Measurements from ENCODE around the gene NRF1.

Gene NRF1

GRCh38 chr7:129740574-129741410 lies 129.3 kb downstream of the NRF1 start:
- DNase-seq (ENCODE audit: low spot score), result no peak

DNA sequence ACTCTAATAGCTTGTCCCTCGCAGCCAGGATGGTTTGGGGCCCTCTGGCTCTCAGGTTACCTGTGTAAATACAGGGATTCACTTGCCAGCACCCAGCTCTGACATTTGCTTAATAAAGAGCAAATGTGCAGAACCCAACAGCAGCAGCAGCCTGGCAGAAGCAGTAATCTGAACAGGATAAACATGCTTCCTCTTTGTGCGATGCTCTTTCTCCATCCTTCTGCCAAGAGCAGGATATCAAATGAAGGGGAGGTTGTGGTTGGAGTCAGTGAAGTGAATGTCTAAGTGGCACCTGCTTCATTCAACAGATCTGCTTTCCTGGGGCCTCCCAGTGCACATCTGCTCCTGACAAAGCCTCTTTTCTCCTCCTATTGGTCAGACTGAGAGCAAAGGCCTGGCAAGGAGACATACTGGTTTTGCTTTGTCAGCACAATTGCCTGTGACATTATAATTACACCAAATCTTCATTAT lies 130.3 kb downstream of the NRF1 start:
- DNase-seq (ENCODE audit: low spot score), result no peak

- DNase-seq (ENCODE audit: low spot score), result no peak
Measured at GRCh38 chr7:129742256-129742655, 130.7 kb downstream of the NRF1 start.

DNA sequence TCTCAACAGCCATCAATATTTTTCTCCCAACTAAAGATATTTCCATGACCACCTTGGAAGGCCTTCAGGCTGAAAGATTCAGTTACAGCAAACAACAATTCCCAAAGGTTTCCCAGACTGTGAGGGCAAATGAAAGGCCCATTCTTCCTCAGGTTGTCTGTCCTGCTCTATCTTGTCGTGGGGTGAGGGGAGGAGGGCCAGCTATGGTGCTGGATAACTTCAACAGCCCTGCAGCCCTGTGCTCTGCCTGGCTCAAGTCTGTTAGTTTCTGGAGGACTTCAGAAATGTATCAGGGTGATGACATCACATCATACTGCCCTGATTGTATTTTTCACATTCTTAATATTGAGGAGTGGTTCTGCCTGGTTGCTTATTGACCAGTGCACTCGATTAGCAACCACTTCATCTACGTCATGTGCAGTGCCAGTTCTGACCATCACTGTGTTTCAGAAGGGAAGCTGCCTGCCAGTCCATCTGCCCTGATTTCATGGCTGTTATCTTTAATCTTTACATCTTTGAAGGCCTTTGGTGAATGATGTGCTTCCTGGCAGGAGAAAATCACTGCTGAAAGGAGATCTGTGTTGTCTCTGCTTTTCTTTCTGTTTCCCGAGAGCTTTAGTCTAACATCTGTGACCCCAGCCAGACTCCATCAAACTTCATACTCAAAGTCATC lies 135.5 kb downstream of the NRF1 start:
- DNase-seq (ENCODE audit: low spot score), result no peak

DNA sequence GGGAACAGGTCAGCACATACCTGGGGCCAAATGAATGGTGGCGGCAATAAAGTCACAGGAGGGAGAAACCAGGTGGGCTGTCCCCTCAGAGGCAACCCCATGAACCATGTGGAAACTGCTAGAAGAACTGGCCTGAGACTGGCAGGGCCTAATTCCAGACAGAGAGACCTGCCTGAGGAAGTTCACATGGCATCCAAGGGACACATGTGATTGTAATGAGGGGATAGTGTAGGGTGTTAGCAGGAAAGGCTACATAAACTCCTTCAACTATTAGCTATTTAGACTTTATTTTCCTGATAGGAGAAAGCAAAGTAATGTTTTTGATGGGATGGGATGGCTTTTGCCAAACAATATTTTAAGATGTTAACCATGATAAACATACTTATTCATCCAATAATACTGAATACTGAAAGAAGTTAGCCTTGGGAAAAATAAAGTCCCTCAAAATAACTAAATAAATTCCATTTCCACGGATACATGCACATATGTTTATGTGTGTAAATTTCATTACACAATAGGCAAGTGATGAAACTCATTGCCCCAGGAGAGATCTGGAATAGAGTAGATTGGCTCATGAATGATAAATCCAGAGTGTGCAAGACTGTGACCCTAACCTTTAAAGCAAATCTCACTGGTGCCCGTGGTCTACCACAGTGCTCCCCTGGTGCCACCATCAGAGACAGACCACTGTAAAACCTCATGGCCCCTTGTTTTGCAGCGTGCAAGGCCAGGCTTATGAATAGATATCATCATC lies 137.0 kb downstream of the NRF1 start:
- no peak for DNase-seq (ENCODE audit: low spot score)

DNA sequence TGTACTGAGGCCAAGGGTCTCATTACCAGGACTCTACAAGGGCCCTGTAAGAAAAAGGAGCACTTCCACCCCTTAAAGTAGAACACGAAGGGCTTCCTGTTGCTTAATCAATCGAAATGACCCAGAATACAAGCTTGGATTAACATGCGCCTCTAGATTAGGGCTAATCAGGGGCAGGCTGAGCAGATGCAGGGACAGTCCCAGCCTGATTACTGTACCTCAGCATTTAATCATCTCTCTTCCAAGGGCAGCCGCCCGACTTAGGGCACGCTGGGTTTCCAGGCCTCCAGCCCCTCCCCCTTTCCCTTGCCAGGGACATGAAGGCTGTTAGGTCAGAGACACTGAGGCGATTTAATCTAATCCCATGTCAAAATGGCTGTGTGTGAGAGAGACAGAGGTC lies 138.6 kb downstream of the NRF1 start:
- DNase-seq (ENCODE audit: low spot score), result no peak

- DNase-seq (ENCODE audit: low spot score), result no peak
Measured at GRCh38 chr7:129750501-129750900, 139.0 kb downstream of the NRF1 start.

DNA sequence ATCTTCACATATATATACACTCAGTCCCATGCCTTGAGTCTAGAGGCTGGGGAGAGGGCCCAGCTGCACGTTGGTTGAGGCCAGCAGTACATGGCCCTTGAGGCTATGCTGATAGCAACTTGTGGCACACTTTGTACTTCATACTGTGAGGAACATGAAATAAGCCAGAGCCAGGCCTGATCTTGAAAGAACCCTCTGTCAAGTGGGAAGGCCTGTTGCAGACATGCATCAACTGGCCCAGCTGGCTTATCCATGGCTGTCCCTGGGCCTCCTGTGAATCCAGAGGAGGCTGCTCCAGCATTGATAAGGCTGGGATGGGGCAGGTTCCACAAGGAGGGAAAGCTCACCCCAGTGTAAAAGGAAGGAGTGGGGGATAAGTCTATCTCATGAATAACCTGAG lies 140.4 kb downstream of the NRF1 start:
- DNase-seq (ENCODE audit: low spot score), result no peak

GRCh38 chr7:129752760-129753159 lies 141.2 kb downstream of the NRF1 start:
- DNase-seq (ENCODE audit: low spot score), result no peak

- DNase-seq (ENCODE audit: low spot score), result no peak
Measured at GRCh38 chr7:129754406-129754805, 142.9 kb downstream of the NRF1 start.

DNA sequence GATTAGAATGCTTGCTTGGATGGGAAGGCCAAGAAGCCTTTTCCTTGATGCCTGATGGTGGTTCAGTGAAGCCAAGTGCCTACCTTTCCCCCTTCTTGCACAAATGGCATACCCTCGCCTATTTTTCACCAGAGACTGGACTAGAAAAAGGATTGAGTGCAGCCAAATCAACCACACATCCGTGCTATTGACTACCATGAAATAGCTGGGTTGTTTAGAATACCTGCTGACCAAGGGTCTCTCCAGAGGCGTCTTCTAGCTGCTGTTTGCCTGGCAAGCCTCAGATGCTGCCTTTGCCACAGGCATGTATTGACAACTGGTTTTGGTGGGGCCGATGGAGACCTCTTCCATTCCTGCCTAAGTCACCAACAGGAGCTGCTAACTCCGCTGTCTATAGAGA lies 146.5 kb downstream of the NRF1 start:
- DNase-seq (ENCODE audit: low spot score), result no peak

GRCh38 chr7:129762387-129762969 lies 151.0 kb downstream of the NRF1 start:
- DNase-seq (ENCODE audit: low spot score), result no peak

DNA sequence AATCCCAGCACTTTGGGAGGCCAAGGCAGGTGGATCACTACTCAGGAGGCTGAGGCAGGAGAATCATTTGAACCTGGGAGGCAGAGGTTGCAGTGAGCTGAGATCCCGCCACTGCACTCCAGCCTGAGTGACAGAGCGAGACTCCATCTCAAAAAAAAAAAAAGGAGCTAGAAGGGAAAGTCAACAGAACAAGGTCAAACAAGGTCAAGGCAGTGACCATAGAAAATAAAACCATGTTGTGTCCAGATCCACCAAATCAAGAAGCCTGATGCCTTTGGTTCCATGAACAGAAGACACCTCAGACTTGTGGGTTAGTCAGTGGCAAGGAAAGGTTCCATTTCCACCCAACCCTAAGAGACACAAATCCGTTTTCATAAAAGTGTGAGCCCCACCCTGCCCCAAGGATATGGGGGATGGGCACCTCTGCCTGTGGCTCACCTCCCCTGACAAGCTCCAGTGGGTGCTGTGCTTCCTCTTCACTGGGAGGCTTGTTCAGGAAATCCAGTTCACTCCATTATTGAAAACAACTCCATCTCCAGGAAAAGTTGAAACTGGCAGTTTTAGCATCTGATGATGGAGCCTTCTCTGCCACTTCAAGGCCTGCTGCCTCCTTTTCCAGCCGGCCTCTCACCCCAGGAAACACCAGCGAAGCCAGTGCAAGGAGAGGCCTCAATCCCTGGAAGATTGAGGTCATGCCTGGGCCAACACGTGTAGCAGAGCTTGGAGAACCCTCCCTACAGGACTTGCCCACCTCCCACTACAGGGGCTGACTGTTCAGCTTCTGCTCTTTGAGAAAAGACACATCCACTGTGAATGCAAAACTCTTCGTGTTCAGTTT lies 152.9 kb downstream of the NRF1 start:
- no peak for DNase-seq (ENCODE audit: low spot score)

- DNase-seq (ENCODE audit: low spot score), result no peak
Measured at GRCh38 chr7:129765352-129765751, 153.8 kb downstream of the NRF1 start.

- no peak for DNase-seq (ENCODE audit: low spot score)
Measured at GRCh38 chr7:129767120-129768015, 155.8 kb downstream of the NRF1 start.

DNA sequence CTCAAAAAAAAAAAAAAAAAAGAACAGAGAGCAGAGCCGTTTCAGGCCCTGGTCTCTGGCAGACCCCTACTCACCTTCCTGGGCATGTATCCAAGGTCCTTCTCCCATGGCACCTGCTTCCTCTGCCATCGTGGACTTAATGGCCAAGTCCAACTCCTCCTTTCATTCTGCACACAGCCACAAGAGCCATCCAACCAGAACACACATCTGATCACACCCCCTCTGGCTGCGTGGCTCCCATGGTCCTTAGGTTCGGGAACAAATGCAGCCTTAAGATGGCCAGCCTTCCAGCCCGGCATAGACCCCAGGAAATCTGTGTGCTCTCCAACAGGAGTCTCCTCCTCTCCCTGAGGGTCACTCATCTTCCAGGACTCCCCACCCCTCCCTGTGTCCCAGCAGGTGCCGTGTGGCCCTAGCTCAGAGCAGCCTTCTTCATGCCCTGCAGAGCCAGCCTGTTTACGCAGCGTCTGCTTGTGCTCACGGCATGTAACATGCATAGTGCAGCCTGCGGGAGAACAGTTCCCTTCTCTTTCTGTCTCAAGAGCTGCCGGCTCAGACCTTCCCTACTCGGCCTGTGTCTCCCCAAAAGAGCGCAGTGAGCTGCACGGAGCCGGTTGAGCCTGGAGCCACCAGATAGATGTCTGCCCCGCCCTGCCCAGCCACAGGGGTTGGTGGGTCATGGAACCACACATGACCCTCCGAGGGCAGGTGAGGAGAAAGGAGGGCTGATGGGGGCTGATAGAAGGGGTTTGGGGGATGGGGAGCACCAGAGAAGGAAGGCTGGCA lies 157.3 kb downstream of the NRF1 start:
- DNase-seq (ENCODE audit: low spot score), result no peak

GRCh38 chr7:129769400-129769774 lies 157.9 kb downstream of the NRF1 start:
- no peak for DNase-seq (ENCODE audit: low spot score)

GRCh38 chr7:129769866-129770808 lies 158.6 kb downstream of the NRF1 start:
- no peak for DNase-seq (ENCODE audit: low spot score)

All from RKO (cell line).